Loucy (cell line): Measurements from ENCODE around the gene APLP1.

Source experiments
- H2AFZ ChIP-seq: fragments of 200-600 bp; sonication (generic); 2 replicates; pipeline ENCODE4 v1.6.0; 2016; ENCODE audit warnings: antibody characterized with exemption, mild to moderate bottlenecking, low read length, moderate library complexity
- H3F3A ChIP-seq: fragments of 200-600 bp; 2 replicates; pipeline ENCODE4 v1.6.0; 2016; ENCODE audit warnings: antibody characterized with exemption, low read depth, mild to moderate bottlenecking
- H3K27me3 ChIP-seq: fragments of 200-600 bp; sonication (generic); 2 replicates; pipeline ENCODE4 v1.6.1; 2014; ENCODE audit warnings: low read length, mild to moderate bottlenecking; ENCODE audit not compliant: insufficient read depth, poor library complexity, severe bottlenecking
- H3K36me3 ChIP-seq: fragments of 200-600 bp; sonication (generic); 2 replicates; pipeline ENCODE4 v1.6.1; 2016; ENCODE audit warnings: low read length; ENCODE audit not compliant: insufficient read depth
- H3K4me1 ChIP-seq: fragments of 200-600 bp; sonication (generic); 2 replicates; pipeline ENCODE4 v1.5.1; 2014; ENCODE audit warnings: low read length, mild to moderate bottlenecking; ENCODE audit not compliant: insufficient read depth, poor library complexity, severe bottlenecking
- H3K4me2 ChIP-seq: fragments of 200-600 bp; sonication (generic); 2 replicates; pipeline ENCODE4 v1.6.0; 2014; ENCODE audit warnings: antibody characterized with exemption, low read length, low read depth, mild to moderate bottlenecking; ENCODE audit not compliant: poor library complexity, severe bottlenecking
- H3K4me3 ChIP-seq: fragments of 200-600 bp; sonication (generic); 2 replicates; pipeline ENCODE4 v1.5.1; 2014; ENCODE audit warnings: low read length, mild to moderate bottlenecking, mixed read lengths; ENCODE audit not compliant: poor library complexity, severe bottlenecking
- H3K79me2 ChIP-seq: fragments of 200-600 bp; sonication (generic); 2 replicates; pipeline ENCODE4 v1.6.1; 2014; ENCODE audit warnings: low read length; ENCODE audit not compliant: insufficient read depth
- H3K9ac ChIP-seq: fragments of 200-600 bp; sonication (generic); 2 replicates; pipeline ENCODE4 v1.6.0; 2014; ENCODE audit warnings: mild to moderate bottlenecking, low read depth, low read length, moderate library complexity; ENCODE audit not compliant: poor library complexity, severe bottlenecking
- H3K9me2 ChIP-seq: fragments of 200-600 bp; sonication (generic); replicated peaks from 2 replicates; pipeline ENCODE4 v1.6.1; 2016; ENCODE audit warnings: low read depth, low read length, mixed read lengths
- H3K9me3 ChIP-seq: fragments of 200-600 bp; sonication (generic); 2 replicates; pipeline ENCODE4 v1.6.1; 2014; ENCODE audit warnings: mild to moderate bottlenecking, antibody characterized with exemption, low read length, low read depth; ENCODE audit not compliant: insufficient read depth
- H4K20me1 ChIP-seq: fragments of 200-600 bp; sonication (generic); 2 replicates; pipeline ENCODE4 v1.6.0; 2014; ENCODE audit warnings: antibody characterized with exemption, low read length, mild to moderate bottlenecking; ENCODE audit not compliant: insufficient read depth, poor library complexity, severe bottlenecking
- EZH2phosphoT487 ChIP-seq: fragments of 200-600 bp; IDR thresholded peaks from 2 replicates; pipeline ENCODE4 v1.6.1; 2018; ENCODE audit warnings: antibody characterized with exemption, mild to moderate bottlenecking, moderate library complexity, borderline replicate concordance
- TF ChIP-seq, protein P1 (sequence below): fragments of 200-600 bp; sonication (generic); conservative IDR thresholded peaks from 2 replicates; pipeline ENCODE4 v1.5.1; 2014; ENCODE audit warnings: mild to moderate bottlenecking, antibody characterized with exemption, low read length

APLP1 gene

DNA sequence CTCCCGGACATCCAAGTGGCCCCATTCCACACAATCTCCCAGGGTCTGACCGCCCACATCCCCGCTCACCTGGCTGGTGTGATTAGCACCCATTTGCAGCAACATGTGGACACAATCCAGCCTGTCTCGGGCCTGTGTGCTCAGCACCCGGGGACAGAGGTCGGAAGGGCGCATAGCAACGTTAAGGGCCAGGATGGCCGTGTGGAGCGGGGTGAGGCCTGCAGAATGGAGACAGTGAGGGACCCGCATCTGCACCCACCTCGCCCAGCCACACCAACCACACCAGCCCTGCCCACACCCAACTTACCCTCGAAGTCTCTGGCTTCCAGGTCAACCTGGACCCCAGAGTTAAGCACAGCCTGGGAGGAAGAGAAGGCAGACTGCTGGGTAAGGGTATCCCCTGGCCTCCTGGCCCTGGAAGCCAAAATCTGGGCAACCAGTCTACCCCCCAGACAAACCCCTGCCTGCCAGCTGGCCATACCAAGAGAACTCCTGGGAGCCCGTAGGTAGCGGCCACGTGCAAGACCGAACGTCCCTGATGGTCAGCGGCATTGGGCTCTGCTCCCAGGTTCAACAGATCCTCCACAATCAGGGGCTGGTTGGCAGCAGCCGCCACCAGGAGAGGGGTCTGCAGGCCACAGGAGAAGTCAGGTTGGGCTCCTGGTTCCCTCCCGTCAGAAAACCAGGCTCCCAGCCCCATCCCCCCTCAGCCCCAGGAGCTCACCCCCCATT, 27.7 kb downstream of the APLP1 start:
- H3K4me2 ChIP-seq = no peak overlapping the region

DNA sequence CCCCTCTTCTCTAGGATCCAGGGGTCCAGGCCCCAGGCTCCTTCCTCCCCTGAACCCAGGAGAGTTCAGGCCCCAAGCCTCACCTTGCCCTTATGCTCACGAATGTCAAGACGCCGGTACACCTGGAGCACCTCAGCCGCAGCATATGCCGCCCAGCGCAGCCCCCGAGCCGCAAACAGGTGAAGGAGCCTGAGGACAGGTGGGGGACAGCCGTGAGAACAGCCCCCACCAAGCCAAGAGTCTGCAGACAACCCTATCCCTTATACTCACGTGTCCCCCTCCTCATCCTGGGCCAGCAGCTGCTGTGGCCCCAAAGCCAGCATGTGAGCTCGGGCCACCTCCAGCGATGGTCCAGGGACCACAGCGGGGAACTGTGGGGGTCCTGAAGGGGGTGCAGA, 28.3 kb downstream of the APLP1 start:
- Histone ChIP-seq H3K9me2 (no peaks in the 10 kb centered on the region), H4K20me1 (peaks cover 9% of the 10 kb centered on the region), H3F3A (no peaks in the 10 kb centered on the region), H3K4me1 (peaks cover 25% of the 10 kb centered on the region), H2AFZ (no peak overlapping the region), H3K4me2 (no peak overlapping the region), H3K9ac (no peak overlapping the region), H3K9me3 (no peaks in the 10 kb centered on the region), H3K36me3 (peaks cover 29% of the 10 kb centered on the region; the same call in 1 of the 2 replicates), H3K79me2 (peaks cover 37% of the 10 kb centered on the region), H3K4me3 (no peak overlapping the region), H3K27me3 (no peaks in the 10 kb centered on the region)
- no peak for TF ChIP-seq EZH2phosphoT487
- TF ChIP-seq, protein P1, sequence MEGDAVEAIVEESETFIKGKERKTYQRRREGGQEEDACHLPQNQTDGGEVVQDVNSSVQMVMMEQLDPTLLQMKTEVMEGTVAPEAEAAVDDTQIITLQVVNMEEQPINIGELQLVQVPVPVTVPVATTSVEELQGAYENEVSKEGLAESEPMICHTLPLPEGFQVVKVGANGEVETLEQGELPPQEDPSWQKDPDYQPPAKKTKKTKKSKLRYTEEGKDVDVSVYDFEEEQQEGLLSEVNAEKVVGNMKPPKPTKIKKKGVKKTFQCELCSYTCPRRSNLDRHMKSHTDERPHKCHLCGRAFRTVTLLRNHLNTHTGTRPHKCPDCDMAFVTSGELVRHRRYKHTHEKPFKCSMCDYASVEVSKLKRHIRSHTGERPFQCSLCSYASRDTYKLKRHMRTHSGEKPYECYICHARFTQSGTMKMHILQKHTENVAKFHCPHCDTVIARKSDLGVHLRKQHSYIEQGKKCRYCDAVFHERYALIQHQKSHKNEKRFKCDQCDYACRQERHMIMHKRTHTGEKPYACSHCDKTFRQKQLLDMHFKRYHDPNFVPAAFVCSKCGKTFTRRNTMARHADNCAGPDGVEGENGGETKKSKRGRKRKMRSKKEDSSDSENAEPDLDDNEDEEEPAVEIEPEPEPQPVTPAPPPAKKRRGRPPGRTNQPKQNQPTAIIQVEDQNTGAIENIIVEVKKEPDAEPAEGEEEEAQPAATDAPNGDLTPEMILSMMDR = no peak

More for the DNA sequence above, 27.7 kb downstream of the APLP1 start:
- Histone ChIP-seq H3K4me3 (no peak overlapping the region), H3K9me2 (no peaks in the 10 kb centered on the region), H4K20me1 (peaks cover 9% of the 10 kb centered on the region), H3K27me3 (no peaks in the 10 kb centered on the region), H3K4me1 (peaks cover 20% of the 10 kb centered on the region), H3K79me2 (peaks cover 34% of the 10 kb centered on the region), H3F3A (no peaks in the 10 kb centered on the region), H2AFZ (no peak overlapping the region), H3K36me3 (peaks cover 29% of the 10 kb centered on the region; the same call in 1 of the 2 replicates), H3K9me3 (no peaks in the 10 kb centered on the region), H3K9ac (no peak overlapping the region)
- TF ChIP-seq, protein P1 = no peak
- no peak for TF ChIP-seq EZH2phosphoT487

DNA sequence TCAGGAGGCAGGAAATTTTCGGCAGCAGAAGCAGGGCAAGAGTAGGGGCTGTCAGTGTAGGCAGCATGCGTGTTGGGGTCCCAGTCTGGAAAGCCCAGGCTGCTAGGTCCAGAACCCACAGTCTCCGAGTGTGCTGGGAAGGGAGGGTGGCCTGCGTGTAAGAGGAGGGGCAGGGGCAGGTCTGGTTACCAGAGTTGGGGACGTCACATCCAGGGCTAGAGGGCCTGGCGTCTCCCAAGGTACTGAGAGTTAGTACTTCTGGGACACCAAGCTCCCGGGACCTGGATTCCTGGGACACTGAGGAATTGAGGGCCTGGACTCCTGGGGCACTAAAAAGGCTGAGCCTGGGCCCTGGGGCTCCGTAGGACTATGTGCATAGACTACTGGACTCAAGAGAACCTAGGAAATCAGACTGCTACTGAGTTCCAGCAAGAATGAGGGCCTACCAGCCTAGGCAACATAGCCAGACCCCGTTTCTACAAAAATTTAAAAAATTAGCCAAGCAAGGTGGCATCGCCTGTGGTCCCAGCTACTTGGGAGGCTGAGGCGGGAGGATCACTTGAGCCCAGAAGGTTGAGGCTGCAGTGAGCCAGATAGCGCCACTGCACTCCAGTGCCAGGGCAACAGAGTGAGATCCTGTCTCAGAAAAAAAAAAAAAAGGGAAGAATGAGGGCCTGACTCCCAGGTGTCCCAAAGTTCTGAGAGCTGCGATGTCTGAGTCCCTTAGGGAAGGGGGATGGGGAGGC, 29.5 kb downstream of the APLP1 start:
- TF ChIP-seq, protein P1 = no peak
- no peak for TF ChIP-seq EZH2phosphoT487
- H3K4me1 ChIP-seq = peaks cover 37% of the 10 kb centered on the region

More for the DNA sequence above, 29.5 kb downstream of the APLP1 start:
- Histone ChIP-seq H4K20me1 (peaks cover 9% of the 10 kb centered on the region), H3K4me3 (peak overlapping the region; percentile 82), H3K4me2 (peak overlapping the region; percentile 91), H3F3A (no peaks in the 10 kb centered on the region), H3K9me3 (no peaks in the 10 kb centered on the region), H3K36me3 (peaks cover 24% of the 10 kb centered on the region; the same call in 1 of the 2 replicates), H3K79me2 (peaks cover 42% of the 10 kb centered on the region), H3K9me2 (no peaks in the 10 kb centered on the region), H3K27me3 (no peaks in the 10 kb centered on the region), H2AFZ (no peak overlapping the region), H3K9ac (peak overlapping the region; percentile 88)
